Activated CD8-positive, alpha-beta memory T cell treated with anti-CD3 and anti-CD28 coated beads for 24 hours (primary cell): Measurements from ENCODE around the gene PAK4.
"Not testable (repeated sequence)": the region's sequence is repeated elsewhere in the genome, so short reads cannot be mapped to it uniquely, and the experiment has no call there.

Experiments
- DNase-seq: peaks from one replicate; pipeline ENCODE4 v3.0.0-alpha.2; 2020

Gene PAK4

GRCh38 chr19:39212375-39212742 is 86.8 kb downstream of the PAK4 start:
- peak; percentile 81 for DNase-seq

GRCh38 chr19:39215323-39215722 is 89.7 kb downstream of the PAK4 start:
- DNase-seq, result not testable (repeated sequence)

GRCh38 chr19:39217094-39217493 is 91.5 kb downstream of the PAK4 start:
- DNase-seq, result no peak

GRCh38 chr19:39218230-39219007 is 92.8 kb downstream of the PAK4 start:
- DNase-seq, result no peak

GRCh38 chr19:39219108-39219507 is 93.5 kb downstream of the PAK4 start:
- DNase-seq, result not testable (repeated sequence)

- no peak for DNase-seq
Measured at GRCh38 chr19:39223703-39224279, 98.2 kb downstream of the PAK4 start.

- no peak for DNase-seq
Measured at GRCh38 chr19:39224910-39225309, 99.3 kb downstream of the PAK4 start.
